KMS-11 (cell line): Measurements from ENCODE around the gene ACLY.

Source experiments
- H2AFZ ChIP-seq: fragments of 200-600 bp; sonication (generic); 2 replicates; pipeline ENCODE4 v1.6.1; 2016; ENCODE audit warnings: antibody characterized with exemption, mixed run types, low read depth
- H3K27ac ChIP-seq: fragments of 200-600 bp; sonication (generic); 2 replicates; pipeline ENCODE4 v1.6.1; 2016; ENCODE audit warnings: mild to moderate bottlenecking, mixed run types
- H3K27me3 ChIP-seq: fragments of 200-600 bp; sonication (generic); 2 replicates; pipeline ENCODE4 v1.6.1; 2017; ENCODE audit warnings: mild to moderate bottlenecking, low read depth, mixed run types, moderate library complexity; ENCODE audit not compliant: insufficient read depth
- H3K36me3 ChIP-seq: fragments of 200-600 bp; sonication (generic); 2 replicates; pipeline ENCODE4 v1.6.1; 2017; ENCODE audit warnings: mild to moderate bottlenecking, mixed run types; ENCODE audit not compliant: insufficient read depth
- H3K4me1 ChIP-seq: fragments of 200-600 bp; sonication (generic); 2 replicates; pipeline ENCODE4 v1.6.1; 2016; ENCODE audit warnings: mild to moderate bottlenecking, low read depth, mixed run types; ENCODE audit not compliant: poor library complexity, severe bottlenecking
- H3K4me2 ChIP-seq: fragments of 200-600 bp; sonication (generic); 2 replicates; pipeline ENCODE4 v1.7.0; 2016; ENCODE audit warnings: mild to moderate bottlenecking, mixed run types
- H3K4me3 ChIP-seq: fragments of 200-600 bp; sonication (generic); IDR thresholded peaks from 2 replicates; pipeline ENCODE4 v1.6.1; 2017; ENCODE audit warnings: low read depth, low read length, mixed read lengths; ENCODE audit not compliant: insufficient read depth
- H3K79me2 ChIP-seq: fragments of 200-600 bp; sonication (generic); 2 replicates; pipeline ENCODE4 v1.6.1; 2016; ENCODE audit warnings: low read depth, mixed run types; ENCODE audit not compliant: insufficient read depth
- H3K9ac ChIP-seq: fragments of 200-600 bp; sonication (generic); 2 replicates; pipeline ENCODE4 v1.6.1; 2016; ENCODE audit warnings: mild to moderate bottlenecking, mixed run types
- H4K20me1 ChIP-seq: fragments of 200-600 bp; sonication (generic); 2 replicates; pipeline ENCODE4 v1.6.1; 2016; ENCODE audit warnings: mild to moderate bottlenecking, mixed run types; ENCODE audit not compliant: insufficient read depth
- TF ChIP-seq, protein P1 (sequence below): fragments of 200-600 bp; sonication (generic); conservative IDR thresholded peaks from 2 replicates; pipeline ENCODE4 v1.6.1; 2017; ENCODE audit warnings: low read depth, mild to moderate bottlenecking, antibody characterized with exemption, low read length, moderate library complexity, mixed read lengths

The ACLY gene

DNA sequence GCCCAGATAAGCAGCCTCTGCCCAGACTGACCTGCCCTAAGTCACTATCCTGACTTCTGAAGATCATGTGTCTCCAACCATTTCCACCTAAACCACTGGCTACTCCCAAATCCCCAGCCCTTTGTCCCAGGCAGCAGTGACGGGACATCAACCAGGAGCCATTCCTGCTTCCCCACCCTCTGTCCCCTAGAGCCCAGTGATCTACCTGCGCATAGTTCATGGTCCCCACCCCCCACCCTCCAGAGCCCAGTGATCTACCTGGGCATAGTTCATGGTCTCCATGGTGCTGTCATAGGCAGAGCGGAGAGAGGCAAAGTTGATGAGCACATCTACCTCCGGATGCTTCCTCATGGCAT, 26.8 kb downstream of the ACLY start:
- no peak overlapping the region for H3K27ac ChIP-seq
- no peaks in the 10 kb centered on the region for H4K20me1 ChIP-seq
- H3K4me3 ChIP-seq: no peak overlapping the region
- peaks cover 19% of the 10 kb centered on the region for H3K36me3 ChIP-seq
- no peak overlapping the region for H3K9ac ChIP-seq
- H3K79me2 ChIP-seq: no peaks in the 10 kb centered on the region
- TF ChIP-seq, protein P1, sequence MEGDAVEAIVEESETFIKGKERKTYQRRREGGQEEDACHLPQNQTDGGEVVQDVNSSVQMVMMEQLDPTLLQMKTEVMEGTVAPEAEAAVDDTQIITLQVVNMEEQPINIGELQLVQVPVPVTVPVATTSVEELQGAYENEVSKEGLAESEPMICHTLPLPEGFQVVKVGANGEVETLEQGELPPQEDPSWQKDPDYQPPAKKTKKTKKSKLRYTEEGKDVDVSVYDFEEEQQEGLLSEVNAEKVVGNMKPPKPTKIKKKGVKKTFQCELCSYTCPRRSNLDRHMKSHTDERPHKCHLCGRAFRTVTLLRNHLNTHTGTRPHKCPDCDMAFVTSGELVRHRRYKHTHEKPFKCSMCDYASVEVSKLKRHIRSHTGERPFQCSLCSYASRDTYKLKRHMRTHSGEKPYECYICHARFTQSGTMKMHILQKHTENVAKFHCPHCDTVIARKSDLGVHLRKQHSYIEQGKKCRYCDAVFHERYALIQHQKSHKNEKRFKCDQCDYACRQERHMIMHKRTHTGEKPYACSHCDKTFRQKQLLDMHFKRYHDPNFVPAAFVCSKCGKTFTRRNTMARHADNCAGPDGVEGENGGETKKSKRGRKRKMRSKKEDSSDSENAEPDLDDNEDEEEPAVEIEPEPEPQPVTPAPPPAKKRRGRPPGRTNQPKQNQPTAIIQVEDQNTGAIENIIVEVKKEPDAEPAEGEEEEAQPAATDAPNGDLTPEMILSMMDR: no peak
- no peak overlapping the region for H2AFZ ChIP-seq
- H3K4me1 ChIP-seq: no peaks in the 10 kb centered on the region
- no peak overlapping the region for H3K4me2 ChIP-seq
- H3K27me3 ChIP-seq: no peaks in the 10 kb centered on the region

- Histone ChIP-seq H3K27ac (no peak overlapping the region), H3K79me2 (no peaks in the 10 kb centered on the region), H4K20me1 (no peaks in the 10 kb centered on the region), H2AFZ (no peak overlapping the region), H3K4me2 (no peak overlapping the region), H3K36me3 (peaks cover 24% of the 10 kb centered on the region), H3K4me1 (no peaks in the 10 kb centered on the region), H3K4me3 (no peak overlapping the region), H3K9ac (no peak overlapping the region), H3K27me3 (no peaks in the 10 kb centered on the region)
- TF ChIP-seq, protein P1: no peak
These were observed 27.4 kb downstream of the ACLY start for GRCh38 chr17:41891135-41892020.

DNA sequence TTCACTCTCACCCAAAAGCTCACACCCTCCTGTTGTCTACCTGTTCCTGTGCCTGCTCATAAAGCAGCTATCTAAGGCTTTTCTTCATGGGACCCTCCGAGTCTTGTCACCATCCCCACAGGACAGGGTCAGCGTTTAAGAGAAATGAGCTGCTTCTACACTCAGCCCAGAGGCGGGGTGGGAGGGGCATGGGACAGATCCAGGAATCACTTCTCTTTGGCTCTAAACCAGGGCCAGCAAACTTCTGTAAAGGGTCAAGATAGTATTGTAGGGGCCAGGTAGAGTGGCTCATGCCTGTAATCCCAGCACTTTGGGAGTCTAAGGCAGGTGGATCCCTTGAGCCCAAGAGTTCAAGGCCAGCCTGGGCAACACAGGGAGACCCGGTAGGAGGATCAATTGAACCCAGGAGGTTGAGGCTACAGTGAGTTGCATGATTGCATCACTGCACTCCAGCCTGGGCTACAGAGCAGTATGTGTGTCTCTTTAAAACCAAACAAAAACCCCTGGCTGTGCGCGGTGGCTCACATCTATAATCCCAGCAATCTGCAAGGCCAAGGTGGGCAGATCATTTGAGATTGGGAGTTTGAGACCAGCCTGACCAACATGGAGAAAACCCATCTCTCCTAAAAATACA, 30.3 kb downstream of the ACLY start:
- H3K9ac ChIP-seq: no peak overlapping the region
- no peaks in the 10 kb centered on the region for H3K79me2 ChIP-seq
- H3K27me3 ChIP-seq: no peaks in the 10 kb centered on the region
- no peak overlapping the region for H3K4me3 ChIP-seq
- no peak overlapping the region for H3K27ac ChIP-seq
- no peaks in the 10 kb centered on the region for H4K20me1 ChIP-seq
- H3K4me2 ChIP-seq: no peak overlapping the region
- H2AFZ ChIP-seq: no peak overlapping the region
- no peaks in the 10 kb centered on the region for H3K4me1 ChIP-seq
- peaks cover 33% of the 10 kb centered on the region for H3K36me3 ChIP-seq
- TF ChIP-seq, protein P1: no peak

GRCh38 chr17:41885733-41886132, 33.0 kb downstream of the ACLY start:
- Histone ChIP-seq H3K4me2 (no peak overlapping the region), H2AFZ (no peak overlapping the region), H4K20me1 (no peaks in the 10 kb centered on the region), H3K4me1 (no peaks in the 10 kb centered on the region), H3K27ac (no peak overlapping the region), H3K36me3 (peaks cover 23% of the 10 kb centered on the region), H3K79me2 (no peaks in the 10 kb centered on the region), H3K27me3 (no peaks in the 10 kb centered on the region), H3K4me3 (no peak overlapping the region), H3K9ac (no peak overlapping the region)
- TF ChIP-seq, protein P1: peak; percentile 64
